ENCODE measurements around the gene BOD1. TPM values are rescaled to one million over a fixed set of nuclear protein-coding genes. Genes with fewer than 3 reads are reported as not detected.
A peak's percentile ranks its signal among the peaks of the same experiment; 100 is the strongest.

Gene BOD1
- total and polyA plus RNA-seq, 4 donors = 15.1 to 16.0 (median 15.6) TPM

DNA sequence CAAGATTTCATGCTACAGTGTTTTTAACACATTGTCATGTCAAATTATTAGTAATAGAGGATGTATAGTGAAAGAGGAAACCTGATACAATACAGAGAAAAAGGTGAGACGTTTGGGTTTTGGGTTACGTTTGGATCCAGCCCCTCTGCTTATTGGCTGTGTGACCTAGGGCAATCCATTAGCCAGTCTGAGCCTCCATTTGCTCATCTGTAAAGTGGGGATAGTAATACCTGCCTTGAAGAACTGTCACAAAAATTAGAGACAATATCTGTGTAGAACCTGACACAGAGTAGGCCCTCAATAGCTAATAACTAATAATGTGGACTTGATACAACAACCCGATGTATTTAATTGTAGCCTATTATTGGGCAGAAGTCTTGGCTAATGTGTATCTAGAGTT is 4.3 kb upstream of the BOD1 start:
- 61% methylated on average over 3 of the region's 3 CpGs for WGBS
- no peak for TF ChIP-seq YY1 (IDR thresholded peaks at IDR 0.05)
- TF ChIP-seq HNF4A (conservative IDR thresholded peaks at IDR 0.05) = no peak
- TF ChIP-seq GABPA (IDR thresholded peaks at IDR 0.05 in 1 of 2, conservative IDR thresholded peaks at IDR 0.05 in 1 of 2) = no peak
- TF ChIP-seq RAD21 (IDR thresholded peaks at IDR 0.05) = no peak
- TF ChIP-seq, protein P1, sequence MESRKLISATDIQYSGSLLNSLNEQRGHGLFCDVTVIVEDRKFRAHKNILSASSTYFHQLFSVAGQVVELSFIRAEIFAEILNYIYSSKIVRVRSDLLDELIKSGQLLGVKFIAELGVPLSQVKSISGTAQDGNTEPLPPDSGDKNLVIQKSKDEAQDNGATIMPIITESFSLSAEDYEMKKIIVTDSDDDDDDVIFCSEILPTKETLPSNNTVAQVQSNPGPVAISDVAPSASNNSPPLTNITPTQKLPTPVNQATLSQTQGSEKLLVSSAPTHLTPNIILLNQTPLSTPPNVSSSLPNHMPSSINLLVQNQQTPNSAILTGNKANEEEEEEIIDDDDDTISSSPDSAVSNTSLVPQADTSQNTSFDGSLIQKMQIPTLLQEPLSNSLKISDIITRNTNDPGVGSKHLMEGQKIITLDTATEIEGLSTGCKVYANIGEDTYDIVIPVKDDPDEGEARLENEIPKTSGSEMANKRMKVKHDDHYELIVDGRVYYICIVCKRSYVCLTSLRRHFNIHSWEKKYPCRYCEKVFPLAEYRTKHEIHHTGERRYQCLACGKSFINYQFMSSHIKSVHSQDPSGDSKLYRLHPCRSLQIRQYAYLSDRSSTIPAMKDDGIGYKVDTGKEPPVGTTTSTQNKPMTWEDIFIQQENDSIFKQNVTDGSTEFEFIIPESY (IDR thresholded peaks at IDR 0.05) = no peak
- Histone ChIP-seq H3K9me3 (ENCODE audit: control insufficient read depth in 4 of 4, low read length in 3 of 4) (no peaks in the 10 kb centered on the region), H3K27me3 (ENCODE audit: control insufficient read depth in 4 of 4, insufficient read depth in 4 of 4, low read length in 3 of 4) (no peaks in the 10 kb centered on the region), H3K4me3 (ENCODE audit: low read depth in 1 of 3, low read length in 3 of 3) (no peak overlapping the region), H3K4me1 (ENCODE audit: control insufficient read depth in 4 of 4, insufficient read depth in 4 of 4, low read length in 3 of 4) (peaks cover 0 to 15% (median 11%) of the 10 kb centered on the region in 4 donors), H3K27ac (ENCODE audit: low read depth in 1 of 2, low read length in 2 of 2) (no peak overlapping the region), H3K36me3 (ENCODE audit: control insufficient read depth in 4 of 4, insufficient read depth in 3 of 4, low read depth in 1 of 4, low read length in 3 of 4) (no peaks in the 10 kb centered on the region), H3K9ac (ENCODE audit: low read depth in 1 of 2, low read length in 2 of 2) (no peak overlapping the region)
- DNase-seq (ENCODE audit: low spot score) = no peak

- peak; percentile 20 for TF ChIP-seq YY1 (IDR thresholded peaks at IDR 0.05)
- no peak for TF ChIP-seq ATF3 (IDR thresholded peaks at IDR 0.05)
- TF ChIP-seq EGR1 (IDR thresholded peaks at IDR 0.05; ENCODE audit: low read depth in 2 of 2) = no peak
- TF ChIP-seq, protein P1 (IDR thresholded peaks at IDR 0.05) = no peak
- TF ChIP-seq REST (IDR thresholded peaks at IDR 0.05) = no peak
- no peak for TF ChIP-seq HNF4A (conservative IDR thresholded peaks at IDR 0.05)
- TF ChIP-seq, protein P2, sequence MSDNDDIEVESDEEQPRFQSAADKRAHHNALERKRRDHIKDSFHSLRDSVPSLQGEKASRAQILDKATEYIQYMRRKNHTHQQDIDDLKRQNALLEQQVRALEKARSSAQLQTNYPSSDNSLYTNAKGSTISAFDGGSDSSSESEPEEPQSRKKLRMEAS (IDR thresholded peaks at IDR 0.05) = no peak
- TF ChIP-seq RAD21 (IDR thresholded peaks at IDR 0.05) = peak; percentile 98 to 99
- TF ChIP-seq NR2F2 (IDR thresholded peaks at IDR 0.05) = no peak
- TF ChIP-seq TAF1 (conservative IDR thresholded peaks at IDR 0.05) = no peak
- TF ChIP-seq FOXA1 (IDR thresholded peaks at IDR 0.05) = no peak
- no peak for TF ChIP-seq FOXA2 (IDR thresholded peaks at IDR 0.05)
- no peak for TF ChIP-seq SP1 (IDR thresholded peaks at IDR 0.05)
- no peak for TF ChIP-seq RXRA (IDR thresholded peaks at IDR 0.05)
- peak; percentile 86 for TF ChIP-seq CTCF (IDR thresholded peaks at IDR 0.05; ENCODE audit: low read depth, low read length, missing input control)
- Histone ChIP-seq H3K4me3 (ENCODE audit: low read depth in 1 of 3, low read length in 3 of 3) (no peak overlapping the region), H3K9ac (ENCODE audit: low read depth in 1 of 2, low read length in 2 of 2) (no peak overlapping the region), H3K27me3 (ENCODE audit: control insufficient read depth in 4 of 4, insufficient read depth in 4 of 4, low read length in 3 of 4) (no peaks in the 10 kb centered on the region), H3K4me1 (ENCODE audit: control insufficient read depth in 4 of 4, insufficient read depth in 4 of 4, low read length in 3 of 4) (peaks cover 2 to 32% (median 28%) of the 10 kb centered on the region in 4 donors), H3K27ac (ENCODE audit: low read depth in 1 of 2, low read length in 2 of 2) (no peak overlapping the region), H3K9me3 (ENCODE audit: control insufficient read depth in 4 of 4, low read length in 3 of 4) (no peaks in the 10 kb centered on the region), H3K36me3 (ENCODE audit: control insufficient read depth in 4 of 4, insufficient read depth in 3 of 4, low read depth in 1 of 4, low read length in 3 of 4) (no peaks in the 10 kb centered on the region)
- DNase-seq (ENCODE audit: low spot score) = no peak
- 9% methylated on average over 7 of the region's 7 CpGs for WGBS
These were observed 2.6 kb upstream of the BOD1 start for GRCh38 chr5:173618927-173619519.

Measured in liver (tissue), 9 donors.